Spleen (tissue), 11 donors: ENCODE data around the gene CINP. TPM values are rescaled to one million over a fixed set of nuclear protein-coding genes. Genes with fewer than 3 reads are reported as not detected.
A peak's percentile ranks its signal among the peaks of the same experiment; 100 is the strongest.

ENCODE experiments used
- DNase-seq: peaks from one replicate; pipeline ENCODE4 v3.0.0-alpha.2; 2020
- H3K27ac ChIP-seq, 8 donors: fragments of 200-600 bp; sonication (generic) in 7 of 8; 1 replicate in 4 of 8; 2 replicates in 4 of 8; pipeline versions ENCODE4 v1.5.0 to v1.8.0; 2016 to 2021; ENCODE audit warnings: inconsistent platforms in 4 of 8, mild to moderate bottlenecking in 4 of 8, moderate library complexity in 1 of 8
- H3K27me3 ChIP-seq, 7 donors: fragments of 200-600 bp; sonication (generic) in 6 of 7; replicated peaks in 1 of 7; 1 replicate in 4 of 7; 2 replicates in 3 of 7; pipeline versions ENCODE4 v1.5.0 to v1.8.0; 2016 to 2021; ENCODE audit warnings: inconsistent platforms in 3 of 7, mild to moderate bottlenecking in 1 of 7
- H3K36me3 ChIP-seq, 6 donors: fragments of 200-600 bp; sonication (generic) in 5 of 6; 1 replicate in 4 of 6; 2 replicates in 2 of 6; pipeline versions ENCODE4 v1.5.0 to v1.8.0; 2016 to 2021; ENCODE audit warnings: inconsistent platforms in 2 of 6
- H3K4me1 ChIP-seq, 6 donors: fragments of 200-600 bp; sonication (generic) in 5 of 6; 1 replicate in 3 of 6; 2 replicates in 3 of 6; pipeline versions ENCODE4 v1.5.0 to v1.8.0; 2016 to 2021; ENCODE audit warnings: inconsistent platforms in 3 of 6
- H3K4me3 ChIP-seq, 8 donors: fragments of 200-600 bp; sonication (generic) in 7 of 8; 1 replicate in 4 of 8; 2 replicates in 4 of 8; pipeline versions ENCODE4 v1.5.0 to v1.8.0; 2016 to 2021; ENCODE audit warnings: inconsistent platforms in 4 of 8, mild to moderate bottlenecking in 4 of 8, moderate library complexity in 2 of 8
- H3K9me3 ChIP-seq, 8 donors: fragments of 200-600 bp; sonication (generic) in 7 of 8; 1 replicate in 4 of 8; 2 replicates in 4 of 8; pipeline versions ENCODE4 v1.5.0 to v1.8.0; 2016 to 2021; ENCODE audit warnings: inconsistent platforms in 4 of 8
- CTCF ChIP-seq, 11 experiments: fragments of 200-600 bp in 7 of 11; fragments of 450-650 bp in 4 of 11; sonication (generic) in 4 of 11; IDR thresholded peaks in 8 of 11; conservative IDR thresholded peaks in 3 of 11; 1 replicate in 7 of 11; 2 replicates in 4 of 11; pipeline versions ENCODE4 v1.4.0 to v1.8.0; 2016 to 2021; ENCODE audit warnings: antibody characterized with exemption in 11 of 11, inconsistent platforms in 4 of 11, mild to moderate bottlenecking in 1 of 11
- POLR2A ChIP-seq, 3 donors: fragments of 450-650 bp; IDR thresholded peaks; one replicate each; pipeline ENCODE4 v1.5.1; 2017; ENCODE audit warnings: antibody characterized with exemption in 3 of 3, mild to moderate bottlenecking in 1 of 3
- POLR2AphosphoS5 ChIP-seq, 3 donors: sonication (generic); formaldehyde crosslinking; IDR thresholded peaks; one replicate each; pipeline ENCODE4 v1.5.1; 2017; ENCODE audit warnings: antibody characterized with exemption in 3 of 3
- WGBS, 5 donors: extraction: QIAGEN DNeasy Blood & Tissue Kit in 3 of 5; methylation state at CpG; one replicate each; pipeline versions ENCODE4 v1.1.5 to v1.1.7; 2013 to 2018; 5-methylcytosine and 5-hydroxymethylcytosine counted together
- intact Hi-C: fragments of 100-400 bp; cut with DNase I; formaldehyde crosslinking; loops from one replicate; pipeline ENCODE4 v1.15.0; 2023; ENCODE audit warnings: low total_unique reads
- polyA plus RNA-seq, 3 donors: library from polyadenylated mRNA; stranded (reverse); fragments of 200-250 nt; gene quantifications; one replicate each; pipeline ENCODE4 v1.2.1, GENCODE V29; 2013
- total RNA-seq, 7 donors: library from RNA; depleted of rRNA in 3 of 7; stranded (reverse); fragments of >200 nt in 3 of 7; fragmentation: NEBNext Ultra II Directional in 4 of 7; extraction: Animal tissue kit (Norgen Biotek cat#: 25700) in 4 of 7; gene quantifications; one replicate each; pipeline versions ENCODE4 v1.1.0 to v1.2.1, GENCODE V29; 2016 to 2021
- donor health status: healthy with polysubstance abuse.
- donor health status: DM: no; HTN: no; CAD: no; lungs with moderate emphysema.
- donor health status: DM: no; HTN: no; CAD: no.
- donor health status: Bipolar disorder and iron deficiency.
- donor health status: healthy.
- donor health status: DM: no; HTN: no; CAD: no.
- donor health status: DM: yes; HTN: yes; CAD: no.

CINP gene
- total and polyA plus RNA-seq, 10 donors: 22.8 to 39.5 (median 29.1) TPM

- WGBS, 5 donors: 40 to 47% (median 45%) methylated on average over 8 of the region's 8 CpGs
- Histone ChIP-seq H3K4me3 (no peak overlapping the region), H3K9me3 (no peaks in the 10 kb centered on the region), H3K4me1 (peaks cover 9 to 48% (median 27%) of the 10 kb centered on the region in 6 donors), H3K36me3 (peaks cover 0 to 28% (median 12%) of the 10 kb centered on the region in 6 donors), H3K27ac (peak overlapping the region in 2 of 8 donors; percentile 4 to 20), H3K27me3 (no peaks in the 10 kb centered on the region)
- TF ChIP-seq POLR2AphosphoS5 (IDR thresholded peaks at IDR 0.05) (no peak), POLR2A (IDR thresholded peaks at IDR 0.05) (no peak), CTCF (IDR thresholded peaks at IDR 0.05 in 8 of 11, conservative IDR thresholded peaks at IDR 0.05 in 3 of 11) (peak in 7 of 11 experiments; percentile 17 to 58 (median 48))
- DNase-seq: peak; percentile 68
- intact Hi-C loops: no loop called here
These were observed 39.6 kb downstream of the CINP start for GRCh38 chr14:102323102-102323501.

GRCh38 chr14:102321456-102322422 lies 41.0 kb downstream of the CINP start:
- H3K9me3 ChIP-seq: no peaks in the 10 kb centered on the region
- H3K36me3 ChIP-seq: peaks cover 0 to 22% (median 12%) of the 10 kb centered on the region in 6 donors
- H3K27ac ChIP-seq: no peak overlapping the region
- DNase-seq: no peak
- H3K4me1 ChIP-seq: peaks cover 9 to 60% (median 38%) of the 10 kb centered on the region in 6 donors
- no peak overlapping the region for H3K4me3 ChIP-seq
- H3K27me3 ChIP-seq: no peaks in the 10 kb centered on the region
- intact Hi-C loops: no loop called here
- TF ChIP-seq CTCF (IDR thresholded peaks at IDR 0.05 in 8 of 11, conservative IDR thresholded peaks at IDR 0.05 in 3 of 11) (no peak), POLR2AphosphoS5 (IDR thresholded peaks at IDR 0.05) (no peak), POLR2A (IDR thresholded peaks at IDR 0.05) (no peak)
- WGBS, 5 donors: 91 to 98% (median 95%) methylated on average over 12 of the region's 12 CpGs

GRCh38 chr14:102320671-102321455 lies 41.8 kb downstream of the CINP start:
- H3K4me1 ChIP-seq: peaks cover 14 to 69% (median 47%) of the 10 kb centered on the region in 6 donors
- peak overlapping the region in 6 of 8 donors; percentile 64 to 88 (median 74) for H3K4me3 ChIP-seq
- H3K36me3 ChIP-seq: peaks cover 0 to 14% (median 4%) of the 10 kb centered on the region in 6 donors
- no peaks in the 10 kb centered on the region for H3K27me3 ChIP-seq
- no peaks in the 10 kb centered on the region for H3K9me3 ChIP-seq
- no peak for TF ChIP-seq POLR2A (IDR thresholded peaks at IDR 0.05)
- no peak for TF ChIP-seq POLR2AphosphoS5 (IDR thresholded peaks at IDR 0.05)
- 92 to 94% (median 94%) methylated on average over 12 to 17 of the region's 17 CpGs for WGBS, 5 donors
- intact Hi-C loops: no loop called here
- peak overlapping the region in 7 of 8 donors; percentile 92 to 98 (median 95) for H3K27ac ChIP-seq
- peak; percentile 71 for DNase-seq

- DNase-seq: peak; percentile 88
- H3K4me1 ChIP-seq: peaks cover 14 to 76% (median 47%) of the 10 kb centered on the region in 6 donors
- intact Hi-C loops: no loop called here
- peaks cover 0 to 9% (median 0%) of the 10 kb centered on the region in 6 donors for H3K36me3 ChIP-seq
- H3K27me3 ChIP-seq: no peaks in the 10 kb centered on the region
- H3K9me3 ChIP-seq: no peaks in the 10 kb centered on the region
- 4 to 13% (median 6%) methylated on average over 11 to 30 of the region's 30 CpGs for WGBS, 5 donors
- peak overlapping the region; percentile 92 to 98 (median 95) for H3K27ac ChIP-seq
- H3K4me3 ChIP-seq: peak overlapping the region; percentile 60 to 88 (median 70)
- TF ChIP-seq POLR2AphosphoS5 (IDR thresholded peaks at IDR 0.05) (no peak), CTCF (IDR thresholded peaks at IDR 0.05 in 8 of 11, conservative IDR thresholded peaks at IDR 0.05 in 3 of 11) (no peak), POLR2A (IDR thresholded peaks at IDR 0.05) (no peak)
These were observed 42.5 kb downstream of the CINP start for GRCh38 chr14:102320033-102320660.
